ENCODE measurements around the gene TRPM6. TPM values are rescaled to one million over a fixed set of nuclear protein-coding genes. Genes with fewer than 3 reads are reported as not detected.

The TRPM6 gene
- total RNA-seq, 2 experiments from 2014 or later: not detected

- H3K27me3 Mint-ChIP-seq: peaks cover 33% of the 10 kb centered on the region
- no peaks in the 10 kb centered on the region for H3K4me1 Mint-ChIP-seq (ENCODE audit: low read depth)
- H3K27ac Mint-ChIP-seq: no peak overlapping the region
- TF ChIP-seq CTCF (IDR thresholded peaks at IDR 0.05): no peak
- Histone ChIP-seq H3K4me1 (ENCODE audit: insufficient read depth, low read length) (no peaks in the 10 kb centered on the region), H3K4me3 (ENCODE audit: low read length) (no peak overlapping the region), H3K27ac (ENCODE audit: low read depth in 1 of 2, low read length in 2 of 2) (no peak overlapping the region), H3K27me3 (ENCODE audit: control insufficient read depth in 1 of 2, insufficient read depth in 2 of 2, low read length in 2 of 2) (no peaks in the 10 kb centered on the region), H3K36me3 (ENCODE audit: insufficient read depth, low read length) (no peaks in the 10 kb centered on the region), H3K9me3 (ENCODE audit: control insufficient read depth in 1 of 2, insufficient read depth in 1 of 2, low read length in 2 of 2) (no peaks in the 10 kb centered on the region)
- intact Hi-C loops (cut with DNase I, micrococcal nuclease): no loop called here
- H3K4me3 Mint-ChIP-seq: no peak overlapping the region
- ChIA-PET POLR2A (no interaction called here), CTCF (no interaction called here)
- H3K36me3 Mint-ChIP-seq (ENCODE audit: low read depth): no peaks in the 10 kb centered on the region
- DNase-seq (no peak), ATAC-seq (ENCODE audit: poor library complexity) (no peak)
- H3K9me3 Mint-ChIP-seq: no peaks in the 10 kb centered on the region
Observed at GRCh38 chr9:74810200-74810599, 77.5 kb downstream of the TRPM6 start.

- DNase-seq: no peak
- Histone ChIP-seq H3K9me3 (ENCODE audit: control insufficient read depth in 1 of 2, insufficient read depth in 1 of 2, low read length in 2 of 2) (no peaks in the 10 kb centered on the region), H3K27me3 (ENCODE audit: control insufficient read depth in 1 of 2, insufficient read depth in 2 of 2, low read length in 2 of 2) (peaks cover 2 to 6% of the 10 kb centered on the region in 2 experiments), H3K4me1 (ENCODE audit: insufficient read depth, low read length) (no peaks in the 10 kb centered on the region), H3K4me3 (ENCODE audit: low read length) (no peak overlapping the region), H3K36me3 (ENCODE audit: insufficient read depth, low read length) (no peaks in the 10 kb centered on the region), H3K27ac (ENCODE audit: low read depth in 1 of 2, low read length in 2 of 2) (no peak overlapping the region)
- intact Hi-C loops (cut with DNase I, micrococcal nuclease): loop anchor here in 1 of 2 experiments (10.0 kb wide), 1 partner anchor 111 kb away; no protein-coding TSS in a partner anchor
- no peaks in the 10 kb centered on the region for H3K36me3 Mint-ChIP-seq (ENCODE audit: low read depth)
- no peak for TF ChIP-seq CTCF (IDR thresholded peaks at IDR 0.05)
- no peak overlapping the region for H3K27ac Mint-ChIP-seq
- ChIA-PET POLR2A (no interaction called here), CTCF (no interaction called here)
- no peaks in the 10 kb centered on the region for H3K9me3 Mint-ChIP-seq
- ATAC-seq (ENCODE audit: poor library complexity): no peak
- peaks cover 58% of the 10 kb centered on the region for H3K27me3 Mint-ChIP-seq
- no peak overlapping the region for H3K4me3 Mint-ChIP-seq
- H3K4me1 Mint-ChIP-seq (ENCODE audit: low read depth): no peaks in the 10 kb centered on the region
Observed at GRCh38 chr9:74804018-74804385, 83.7 kb downstream of the TRPM6 start.

GRCh38 chr9:74803376-74804017 lies 84.2 kb downstream of the TRPM6 start:
- no peak for TF ChIP-seq CTCF (IDR thresholded peaks at IDR 0.05)
- no peak for ATAC-seq (ENCODE audit: poor library complexity)
- intact Hi-C loops (cut with DNase I, micrococcal nuclease): loop anchor here in 1 of 2 experiments (10.0 kb wide), 1 partner anchor 111 kb away; no protein-coding TSS in a partner anchor

More at GRCh38 chr9:74803376-74804017, 84.2 kb downstream of the TRPM6 start:
- Histone ChIP-seq H3K9me3 (ENCODE audit: control insufficient read depth in 1 of 2, insufficient read depth in 1 of 2, low read length in 2 of 2) (no peaks in the 10 kb centered on the region), H3K36me3 (ENCODE audit: insufficient read depth, low read length) (no peaks in the 10 kb centered on the region), H3K27me3 (ENCODE audit: control insufficient read depth in 1 of 2, insufficient read depth in 2 of 2, low read length in 2 of 2) (peaks cover 2 to 6% of the 10 kb centered on the region in 2 experiments), H3K4me3 (ENCODE audit: low read length) (no peak overlapping the region), H3K27ac (ENCODE audit: low read depth in 1 of 2, low read length in 2 of 2) (no peak overlapping the region), H3K4me1 (ENCODE audit: insufficient read depth, low read length) (no peaks in the 10 kb centered on the region)
- Mint-ChIP-seq H3K4me3 (no peak overlapping the region), H3K27ac (no peak overlapping the region), H3K36me3 (ENCODE audit: low read depth) (no peaks in the 10 kb centered on the region), H3K9me3 (no peaks in the 10 kb centered on the region), H3K4me1 (ENCODE audit: low read depth) (no peaks in the 10 kb centered on the region), H3K27me3 (peaks cover 54% of the 10 kb centered on the region)
- DNase-seq: no peak
- CTCF ChIA-PET: no interaction called here
- POLR2A ChIA-PET: no interaction called here
